ENCODE results near the gene LTBR.

DNA sequence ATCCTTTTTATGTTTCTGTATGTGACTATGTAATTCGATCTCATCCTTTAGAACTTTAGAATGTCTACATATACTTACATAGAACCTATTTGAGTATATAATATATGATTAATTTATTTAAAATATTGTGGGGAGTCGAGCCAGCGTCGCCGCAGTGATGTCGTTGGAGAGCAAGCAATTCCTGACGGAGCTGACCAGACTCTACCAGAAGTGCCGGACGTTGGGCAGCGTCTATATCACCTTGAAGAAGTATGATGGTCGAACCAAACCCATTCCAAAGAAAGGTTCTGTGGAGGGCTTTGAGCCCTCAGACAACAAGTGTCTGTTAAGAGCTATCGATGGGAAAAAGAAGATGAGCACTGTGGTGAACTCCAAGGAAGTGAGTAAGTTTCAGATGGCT is 54.4 kb downstream of the LTBR start:
- TF ChIP-seq, protein P1, sequence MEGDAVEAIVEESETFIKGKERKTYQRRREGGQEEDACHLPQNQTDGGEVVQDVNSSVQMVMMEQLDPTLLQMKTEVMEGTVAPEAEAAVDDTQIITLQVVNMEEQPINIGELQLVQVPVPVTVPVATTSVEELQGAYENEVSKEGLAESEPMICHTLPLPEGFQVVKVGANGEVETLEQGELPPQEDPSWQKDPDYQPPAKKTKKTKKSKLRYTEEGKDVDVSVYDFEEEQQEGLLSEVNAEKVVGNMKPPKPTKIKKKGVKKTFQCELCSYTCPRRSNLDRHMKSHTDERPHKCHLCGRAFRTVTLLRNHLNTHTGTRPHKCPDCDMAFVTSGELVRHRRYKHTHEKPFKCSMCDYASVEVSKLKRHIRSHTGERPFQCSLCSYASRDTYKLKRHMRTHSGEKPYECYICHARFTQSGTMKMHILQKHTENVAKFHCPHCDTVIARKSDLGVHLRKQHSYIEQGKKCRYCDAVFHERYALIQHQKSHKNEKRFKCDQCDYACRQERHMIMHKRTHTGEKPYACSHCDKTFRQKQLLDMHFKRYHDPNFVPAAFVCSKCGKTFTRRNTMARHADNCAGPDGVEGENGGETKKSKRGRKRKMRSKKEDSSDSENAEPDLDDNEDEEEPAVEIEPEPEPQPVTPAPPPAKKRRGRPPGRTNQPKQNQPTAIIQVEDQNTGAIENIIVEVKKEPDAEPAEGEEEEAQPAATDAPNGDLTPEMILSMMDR (IDR thresholded peaks at IDR 0.05), result no peak
- no peak for TF ChIP-seq POLR2A (IDR thresholded peaks at IDR 0.05)

All from adrenal gland (tissue), 5 donors.